Parathyroid adenoma (tissue), 2 donors: ENCODE measurements around the gene SDK2.
"Not testable (repeated sequence)": the region's sequence is repeated elsewhere in the genome, so short reads cannot be mapped to it uniquely, and the experiment has no call there.

Experiments used
- H2AFZ ChIP-seq: fragments of 300-600 bp; sonication (generic); one replicate; pipeline ENCODE4 v1.7.0; 2017; ENCODE audit warnings: antibody characterized with exemption, mild to moderate bottlenecking
- H3K27ac ChIP-seq: fragments of 300-600 bp; sonication (generic); one replicate; pipeline ENCODE4 v1.7.0; 2017
- H3K27me3 ChIP-seq: fragments of 300-600 bp; sonication (generic); one replicate; pipeline ENCODE4 v1.7.0; 2017; ENCODE audit warnings: low read length; ENCODE audit not compliant: control insufficient read depth, insufficient read depth
- H3K36me3 ChIP-seq: fragments of 300-600 bp; sonication (generic); one replicate; pipeline ENCODE4 v1.7.0; 2017; ENCODE audit warnings: low read length; ENCODE audit not compliant: control insufficient read depth, insufficient read depth
- H3K4me1 ChIP-seq: fragments of 300-600 bp; sonication (generic); one replicate; pipeline ENCODE4 v1.7.0; 2017; ENCODE audit warnings: control low read depth
- H3K4me2 ChIP-seq: fragments of 300-600 bp; sonication (generic); one replicate; pipeline ENCODE4 v1.7.0; 2017; ENCODE audit warnings: low read length
- H3K4me3 ChIP-seq: fragments of 300-600 bp; sonication (generic); one replicate; pipeline ENCODE4 v1.7.0; 2017; ENCODE audit warnings: low read depth, low read length
- H3K79me2 ChIP-seq: fragments of 300-600 bp; sonication (generic); one replicate; pipeline ENCODE4 v1.7.0; 2017; ENCODE audit warnings: control low read depth
- H3K9ac ChIP-seq: fragments of 300-600 bp; sonication (generic); one replicate; pipeline ENCODE4 v1.7.0; 2017; ENCODE audit warnings: mild to moderate bottlenecking
- H3K9me3 ChIP-seq: fragments of 300-600 bp; sonication (generic); one replicate; pipeline ENCODE4 v1.7.0; 2017; ENCODE audit warnings: low read length; ENCODE audit not compliant: control insufficient read depth
- TF ChIP-seq, protein P1 (sequence below): fragments of 300-600 bp; sonication (generic); IDR thresholded peaks from one replicate; pipeline ENCODE4 v1.7.0; 2017; ENCODE audit warnings: antibody characterized with exemption, mild to moderate bottlenecking
- donor health status: primary hyperparathyroidism.

Gene SDK2

DNA sequence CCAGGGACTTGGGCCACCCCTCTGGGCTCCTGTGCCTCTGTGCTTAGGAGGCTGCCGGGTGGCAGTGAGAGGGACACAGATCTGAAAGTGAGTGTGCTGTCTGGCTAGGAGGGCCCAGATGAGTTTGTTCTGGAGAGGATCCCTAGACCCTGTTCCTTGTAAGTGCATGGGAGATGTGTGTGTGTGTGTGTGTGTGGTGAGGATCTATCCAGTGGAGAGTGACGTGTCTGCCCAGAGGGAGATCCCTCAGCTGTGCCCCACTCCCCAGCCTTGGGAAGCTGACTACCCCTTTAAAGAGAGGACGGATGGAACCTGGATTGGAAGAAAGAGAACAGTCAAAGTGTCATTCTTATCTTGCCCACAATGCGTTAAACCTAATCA, 306.9 kb downstream of the SDK2 start:
- no peak overlapping the region for H3K4me2 ChIP-seq
- no peaks in the 10 kb centered on the region for H3K27me3 ChIP-seq
- H2AFZ ChIP-seq, result no peak overlapping the region
- H3K9me3 ChIP-seq, result no peaks in the 10 kb centered on the region
- no peak overlapping the region for H3K9ac ChIP-seq
- no peak overlapping the region for H3K4me3 ChIP-seq
- no peak overlapping the region for H3K27ac ChIP-seq
- no peaks in the 10 kb centered on the region for H3K4me1 ChIP-seq
- no peaks in the 10 kb centered on the region for H3K36me3 ChIP-seq
- H3K79me2 ChIP-seq, result no peaks in the 10 kb centered on the region
- TF ChIP-seq, protein P1, sequence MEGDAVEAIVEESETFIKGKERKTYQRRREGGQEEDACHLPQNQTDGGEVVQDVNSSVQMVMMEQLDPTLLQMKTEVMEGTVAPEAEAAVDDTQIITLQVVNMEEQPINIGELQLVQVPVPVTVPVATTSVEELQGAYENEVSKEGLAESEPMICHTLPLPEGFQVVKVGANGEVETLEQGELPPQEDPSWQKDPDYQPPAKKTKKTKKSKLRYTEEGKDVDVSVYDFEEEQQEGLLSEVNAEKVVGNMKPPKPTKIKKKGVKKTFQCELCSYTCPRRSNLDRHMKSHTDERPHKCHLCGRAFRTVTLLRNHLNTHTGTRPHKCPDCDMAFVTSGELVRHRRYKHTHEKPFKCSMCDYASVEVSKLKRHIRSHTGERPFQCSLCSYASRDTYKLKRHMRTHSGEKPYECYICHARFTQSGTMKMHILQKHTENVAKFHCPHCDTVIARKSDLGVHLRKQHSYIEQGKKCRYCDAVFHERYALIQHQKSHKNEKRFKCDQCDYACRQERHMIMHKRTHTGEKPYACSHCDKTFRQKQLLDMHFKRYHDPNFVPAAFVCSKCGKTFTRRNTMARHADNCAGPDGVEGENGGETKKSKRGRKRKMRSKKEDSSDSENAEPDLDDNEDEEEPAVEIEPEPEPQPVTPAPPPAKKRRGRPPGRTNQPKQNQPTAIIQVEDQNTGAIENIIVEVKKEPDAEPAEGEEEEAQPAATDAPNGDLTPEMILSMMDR, result no peak

DNA sequence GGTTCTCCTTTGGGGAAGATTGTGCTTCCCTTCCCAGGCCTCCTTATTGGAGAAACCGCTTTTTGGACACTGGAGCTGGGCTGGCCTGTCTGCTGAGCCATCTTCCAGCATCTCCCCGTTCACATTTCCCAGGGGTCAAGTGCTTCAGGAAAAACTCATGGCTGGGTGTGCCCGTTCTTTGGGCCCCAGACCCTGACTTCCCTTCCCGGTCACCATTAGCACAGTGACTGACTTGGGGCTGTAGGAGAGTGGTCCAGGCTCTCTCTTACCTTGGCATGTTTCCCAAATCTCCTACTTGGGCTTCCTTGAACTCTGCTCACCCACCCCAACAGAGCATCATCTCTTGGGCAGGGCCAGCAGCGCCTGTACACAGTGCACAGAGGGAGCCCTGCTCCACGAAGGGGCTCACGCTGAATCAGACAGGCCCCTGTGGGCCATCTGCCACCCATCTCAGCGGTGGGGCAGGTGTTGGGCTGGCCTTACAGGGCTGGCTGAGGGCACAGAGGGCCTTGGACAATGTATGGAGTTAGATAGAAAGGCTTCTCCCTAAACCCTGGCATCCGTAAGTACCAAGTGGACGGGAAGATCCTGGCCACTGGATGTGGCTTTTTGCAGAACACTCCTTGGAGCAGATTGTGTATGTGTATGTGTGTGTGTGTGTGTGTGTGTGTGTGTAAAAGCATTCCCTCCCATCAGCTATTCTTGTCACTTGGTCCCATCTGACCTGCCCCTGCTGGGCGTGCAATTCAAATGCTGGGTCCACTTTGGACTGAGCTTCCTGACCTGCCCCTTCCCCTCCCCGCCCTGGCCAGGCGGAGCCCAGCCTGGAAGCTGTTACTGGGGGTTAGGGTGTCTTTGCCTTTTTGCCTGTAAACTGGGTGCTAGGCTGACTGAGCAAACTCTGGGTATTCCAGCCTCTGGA, 307.6 kb downstream of the SDK2 start:
- no peak overlapping the region for H3K27ac ChIP-seq
- H2AFZ ChIP-seq, result no peak overlapping the region
- TF ChIP-seq, protein P1, result no peak
- H3K9ac ChIP-seq, result no peak overlapping the region
- no peaks in the 10 kb centered on the region for H3K4me1 ChIP-seq
- H3K36me3 ChIP-seq, result no peaks in the 10 kb centered on the region
- no peak overlapping the region for H3K4me3 ChIP-seq
- H3K9me3 ChIP-seq, result no peaks in the 10 kb centered on the region
- no peaks in the 10 kb centered on the region for H3K79me2 ChIP-seq
- H3K27me3 ChIP-seq, result no peaks in the 10 kb centered on the region
- no peak overlapping the region for H3K4me2 ChIP-seq

DNA sequence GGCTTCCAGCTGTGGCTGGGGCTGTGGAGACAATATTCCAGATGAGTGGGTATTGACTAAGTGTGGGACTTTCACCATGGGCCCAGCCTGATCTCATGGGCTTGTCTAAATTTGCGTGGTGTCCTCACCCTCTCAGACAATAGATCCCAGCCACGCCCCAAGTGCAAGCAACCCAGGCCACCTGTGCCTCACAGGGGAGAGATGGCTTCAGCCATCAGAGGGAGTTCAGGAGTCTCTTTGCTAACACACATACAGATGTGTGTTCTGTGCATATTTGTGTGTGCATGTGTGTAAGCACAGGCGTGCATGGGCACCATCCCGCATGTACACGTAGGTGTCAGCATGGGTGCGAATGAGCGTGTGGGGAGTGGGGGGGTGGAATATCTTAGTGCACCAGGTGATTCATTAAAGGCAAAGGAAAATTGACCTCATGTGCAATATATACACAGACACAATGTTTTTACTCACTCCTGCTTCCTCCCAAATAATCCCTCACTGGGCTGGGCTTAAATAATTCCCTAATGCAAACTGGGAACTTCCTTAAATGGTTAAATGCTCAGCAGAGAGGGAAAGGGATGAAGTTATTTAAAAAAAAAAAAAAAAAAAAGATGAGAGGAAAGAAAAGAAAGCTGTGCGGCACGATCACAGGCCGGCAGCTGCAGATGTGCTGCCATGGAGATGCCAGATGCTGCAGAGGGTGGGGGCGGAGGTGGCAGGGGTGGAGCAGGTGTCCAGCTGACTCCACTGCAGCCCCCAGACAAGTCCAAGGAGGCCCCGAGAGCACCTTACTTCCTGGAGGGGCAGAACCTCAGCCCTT, 308.4 kb downstream of the SDK2 start:
- TF ChIP-seq, protein P1, result no peak
- H3K4me1 ChIP-seq, result no peaks in the 10 kb centered on the region
- H3K79me2 ChIP-seq, result no peaks in the 10 kb centered on the region
- no peak overlapping the region for H3K27ac ChIP-seq
- H2AFZ ChIP-seq, result no peak overlapping the region
- H3K27me3 ChIP-seq, result no peaks in the 10 kb centered on the region
- no peaks in the 10 kb centered on the region for H3K9me3 ChIP-seq
- no peak overlapping the region for H3K4me2 ChIP-seq
- H3K36me3 ChIP-seq, result no peaks in the 10 kb centered on the region
- no peak overlapping the region for H3K9ac ChIP-seq
- no peak overlapping the region for H3K4me3 ChIP-seq

DNA sequence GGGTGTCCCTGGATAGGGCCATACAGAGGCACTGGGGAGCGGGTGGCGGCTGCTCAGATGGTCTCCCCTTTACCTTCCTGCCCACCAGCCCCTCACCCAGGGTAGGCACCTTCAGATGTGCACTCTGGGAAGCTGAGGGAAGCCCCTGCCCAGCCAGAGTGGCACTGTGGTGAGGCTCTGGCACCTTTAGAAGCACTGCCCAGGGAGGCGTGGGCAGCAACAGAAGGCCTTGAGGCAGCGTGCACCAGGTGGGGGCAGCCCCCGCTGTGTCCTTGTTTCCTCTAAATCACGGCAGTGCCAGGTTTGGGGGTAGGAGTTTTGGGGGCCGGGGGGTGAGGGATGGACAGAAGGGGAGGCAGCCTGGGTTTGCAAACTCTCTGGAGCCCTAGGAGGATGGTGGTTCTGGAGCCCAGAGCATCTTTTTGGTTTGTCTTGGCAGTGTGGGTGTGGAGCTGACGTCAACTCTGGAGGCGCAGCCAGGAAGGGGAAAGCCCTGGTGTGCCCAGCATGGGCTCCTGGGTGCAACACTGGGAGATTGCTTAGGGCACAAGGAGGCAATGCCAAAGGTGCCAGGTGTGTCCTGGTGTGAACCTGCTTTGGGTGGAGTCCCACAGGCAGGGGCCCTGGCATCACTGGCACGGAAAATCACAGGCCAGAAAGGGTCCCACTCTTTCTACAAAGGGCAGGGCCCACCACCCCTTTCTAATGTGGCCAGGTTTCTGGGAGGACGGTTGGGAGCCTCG, 309.3 kb downstream of the SDK2 start:
- Histone ChIP-seq H3K4me2 (no peak overlapping the region), H2AFZ (no peak overlapping the region), H3K4me3 (no peak overlapping the region), H3K36me3 (no peaks in the 10 kb centered on the region), H3K9ac (no peak overlapping the region), H3K27ac (no peak overlapping the region), H3K27me3 (no peaks in the 10 kb centered on the region), H3K9me3 (no peaks in the 10 kb centered on the region), H3K79me2 (no peaks in the 10 kb centered on the region), H3K4me1 (no peaks in the 10 kb centered on the region)
- TF ChIP-seq, protein P1, result no peak

DNA sequence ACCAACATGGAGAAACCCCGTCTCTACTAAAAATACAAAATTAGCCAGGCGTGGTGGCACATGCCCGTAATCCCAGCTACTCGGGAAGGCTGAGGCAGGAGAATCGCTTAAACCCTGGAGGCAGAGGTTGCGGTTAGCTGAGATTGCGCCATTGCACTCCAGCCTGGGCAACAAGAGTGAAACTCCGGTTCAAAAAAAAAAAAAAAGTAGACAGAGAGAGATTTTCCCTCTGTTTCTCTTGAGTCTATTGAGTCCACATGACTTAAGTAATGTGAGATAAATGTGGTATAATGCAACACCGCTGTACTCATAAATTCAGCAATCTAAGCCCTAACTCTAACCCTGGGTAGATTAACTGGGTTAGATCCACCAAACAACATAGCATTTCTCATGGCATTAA, 310.8 kb downstream of the SDK2 start:
- H3K9ac ChIP-seq, H3K27ac ChIP-seq, H3K79me2 ChIP-seq, H3K36me3 ChIP-seq, H3K27me3 ChIP-seq, H3K4me1 ChIP-seq, H3K4me2 ChIP-seq, H2AFZ ChIP-seq, H3K4me3 ChIP-seq, H3K9me3 ChIP-seq: not testable (repeated sequence)
